Activated CD4-positive, alpha-beta T cell treated with anti-CD3 and anti-CD28 coated beads, Interleukin-2, amount 50 U/mL, for 48 hours (primary cell): ENCODE data around the gene CD151.
A peak's percentile ranks its signal among the peaks of the same experiment; 100 is the strongest.

Experiments
- DNase-seq, 2 experiments: peaks; one replicate each; pipeline ENCODE4 v3.0.0-alpha.2; 2020

Gene CD151

GRCh38 chr11:843818-844692, 11.3 kb downstream of the CD151 start:
- no peak for DNase-seq

GRCh38 chr11:844693-845644, 12.2 kb downstream of the CD151 start:
- no peak for DNase-seq

GRCh38 chr11:845872-846495, 13.2 kb downstream of the CD151 start:
- no peak for DNase-seq

GRCh38 chr11:846496-847098, 13.8 kb downstream of the CD151 start:
- DNase-seq, result no peak

- DNase-seq, result no peak
Measured at GRCh38 chr11:847876-848275, 15.1 kb downstream of the CD151 start.

GRCh38 chr11:848380-848931, 15.7 kb downstream of the CD151 start:
- peak; percentile 70 to 75 for DNase-seq

- peak in 1 of 2 experiments; percentile 55 for DNase-seq
Measured at GRCh38 chr11:849104-849824, 16.5 kb downstream of the CD151 start.

- DNase-seq, result no peak
Measured at GRCh38 chr11:849951-850774, 17.4 kb downstream of the CD151 start.

- DNase-seq, result no peak
Measured at GRCh38 chr11:850775-851763, 18.3 kb downstream of the CD151 start.

GRCh38 chr11:852762-853161, 20.0 kb downstream of the CD151 start:
- no peak for DNase-seq

GRCh38 chr11:853682-854448, 21.1 kb downstream of the CD151 start:
- no peak for DNase-seq

- DNase-seq, result no peak
Measured at GRCh38 chr11:854601-855329, 22.0 kb downstream of the CD151 start.

GRCh38 chr11:855330-855674, 22.6 kb downstream of the CD151 start:
- DNase-seq, result no peak

GRCh38 chr11:855796-856195, 23.0 kb downstream of the CD151 start:
- no peak for DNase-seq

GRCh38 chr11:856397-856796, 23.6 kb downstream of the CD151 start:
- no peak for DNase-seq

- DNase-seq, result no peak
Measured at GRCh38 chr11:858053-858761, 25.5 kb downstream of the CD151 start.

- DNase-seq, result no peak
Measured at GRCh38 chr11:858762-859339, 26.1 kb downstream of the CD151 start.
